ENCODE results near the gene DMBX1.

The DMBX1 gene

DNA sequence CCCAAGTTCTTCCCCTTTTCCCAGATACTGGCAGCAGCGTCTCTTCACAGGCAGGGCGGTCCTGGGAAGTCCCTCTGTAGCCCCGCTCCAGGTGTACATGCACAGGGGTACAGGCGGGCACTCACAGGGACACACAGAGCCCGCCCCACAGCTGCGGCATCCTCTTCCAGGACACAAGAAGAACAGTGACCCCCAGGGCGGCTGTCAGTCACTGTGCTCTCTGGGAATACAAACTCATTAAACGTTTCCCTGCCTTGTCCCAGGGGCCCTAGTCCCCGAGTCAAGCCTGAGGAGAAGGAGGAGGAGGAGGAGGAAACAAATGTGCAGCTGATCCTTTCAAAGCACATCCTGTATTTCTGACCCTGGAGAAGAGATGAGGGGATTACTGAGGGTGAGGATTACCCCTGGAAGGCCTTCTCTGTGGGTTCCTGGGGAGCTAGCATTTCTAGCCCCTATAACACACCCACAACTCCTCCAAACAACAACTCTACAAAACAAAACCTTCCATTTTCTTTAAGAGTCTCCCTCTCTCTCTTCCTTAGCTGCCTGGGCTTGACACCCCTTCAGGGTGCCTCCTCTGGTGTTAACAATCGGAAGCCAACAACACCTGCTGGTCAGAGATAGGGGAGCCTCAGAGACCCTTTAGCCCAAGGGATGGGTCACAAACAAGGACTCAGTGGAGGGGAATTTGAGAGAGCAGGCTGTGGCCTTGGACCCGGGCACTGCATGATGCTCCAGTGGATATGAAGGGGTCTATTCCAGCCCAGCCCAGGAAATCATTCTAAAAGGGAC, 28.4 kb upstream of the DMBX1 start:
- no peak for DNase-seq

DNA sequence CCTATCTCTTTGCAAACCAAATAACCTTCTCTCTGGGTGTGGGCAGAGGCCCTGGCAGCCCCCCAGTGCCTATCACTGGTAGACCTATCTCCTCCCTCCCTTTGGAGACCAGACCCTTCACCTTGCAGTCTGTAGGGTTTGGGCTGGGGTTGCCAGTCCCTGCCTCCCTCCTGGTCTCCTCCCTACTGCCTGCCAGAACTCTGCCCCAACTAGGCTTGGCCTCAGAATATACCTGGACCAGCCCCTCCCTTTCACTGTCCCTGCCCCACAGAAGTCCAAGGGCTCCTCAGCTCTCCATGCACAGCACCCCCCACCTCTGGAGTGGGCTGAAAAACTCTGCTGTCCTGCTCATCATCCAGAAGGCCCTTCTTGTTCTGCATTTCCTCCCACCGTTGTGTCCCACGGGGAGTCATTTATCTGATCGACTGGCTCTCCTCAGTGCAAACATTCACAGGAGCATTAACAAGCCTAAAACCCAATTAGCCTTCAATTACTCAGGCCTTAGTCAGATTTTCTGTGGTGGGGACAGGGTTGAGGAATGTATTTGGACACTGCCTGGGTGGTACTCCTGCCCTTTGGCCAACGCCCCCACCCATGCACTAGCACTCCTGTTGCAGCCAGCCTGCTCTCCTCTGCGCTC, 27.7 kb upstream of the DMBX1 start:
- DNase-seq: no peak

DNA sequence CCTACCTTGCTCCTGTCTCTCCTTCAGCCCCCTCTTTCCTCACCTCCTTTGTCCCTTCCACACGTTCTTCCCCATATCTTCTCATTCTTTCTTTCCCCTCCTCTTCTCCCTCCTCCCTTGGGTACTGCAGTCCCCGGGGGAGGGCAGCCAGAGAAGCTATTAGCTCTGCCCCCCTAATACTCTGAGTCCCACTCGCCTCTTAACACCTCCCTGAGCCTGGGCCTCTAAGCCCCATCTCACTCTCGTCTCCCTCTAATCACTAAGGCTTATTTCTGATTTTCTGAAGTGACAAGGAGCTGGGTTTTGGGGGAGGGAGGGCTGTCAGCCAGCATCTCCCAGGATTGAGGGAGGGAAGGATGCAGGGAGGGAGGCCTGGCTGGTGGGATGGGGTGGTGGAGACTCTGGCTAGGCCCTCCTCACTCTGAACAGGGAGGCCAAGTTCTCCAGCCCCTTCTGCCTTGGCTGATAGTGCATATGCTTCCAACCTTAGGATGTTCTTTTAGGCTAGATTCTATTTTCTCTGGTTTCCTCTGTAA, 25.6 kb upstream of the DMBX1 start:
- no peak for DNase-seq

DNA sequence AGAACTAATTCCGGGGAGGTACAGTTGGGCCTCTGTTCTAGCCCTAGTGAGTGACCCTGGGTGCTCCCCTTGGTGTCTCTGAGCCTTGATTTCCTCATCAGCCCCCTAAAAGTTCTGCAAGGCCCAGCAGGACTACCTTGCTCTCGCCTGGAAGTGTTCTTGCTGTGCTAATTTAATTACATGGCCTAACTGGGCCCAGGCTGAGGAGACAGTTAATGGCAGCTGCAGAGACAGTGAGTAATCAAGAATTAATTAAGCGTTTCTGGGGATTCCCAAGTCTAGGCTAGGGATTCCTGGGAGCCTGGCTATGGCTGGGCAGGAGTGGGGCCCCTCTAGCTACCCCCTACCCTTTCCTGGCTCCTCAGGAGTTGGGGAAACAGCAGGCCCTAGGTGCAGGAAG, 24.7 kb upstream of the DMBX1 start:
- DNase-seq: no peak

DNA sequence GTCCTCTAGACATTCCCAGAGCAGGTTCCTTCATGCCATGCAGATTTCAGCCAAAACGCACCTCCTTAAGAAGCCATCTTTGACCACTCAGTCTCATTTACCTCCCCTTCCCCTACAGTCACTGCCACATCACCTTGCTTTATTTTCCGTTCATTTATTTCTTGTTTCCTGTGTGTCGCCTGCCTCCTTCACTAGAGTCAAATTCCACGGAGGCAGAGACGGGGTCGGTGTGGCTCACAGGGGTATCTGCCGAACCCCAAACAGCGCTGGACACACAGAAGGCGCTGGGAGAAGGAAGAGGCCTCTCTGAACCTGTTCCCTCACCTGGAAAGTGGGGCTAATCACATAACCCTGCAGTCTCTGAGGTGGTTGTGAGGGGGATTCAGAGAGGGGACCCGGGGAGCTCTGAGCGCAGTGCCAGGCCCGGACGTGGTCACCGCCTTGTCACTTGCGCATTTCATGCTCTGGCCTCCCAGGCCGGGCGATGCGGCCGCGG, 23.6 kb upstream of the DMBX1 start:
- DNase-seq: no peak

DNA sequence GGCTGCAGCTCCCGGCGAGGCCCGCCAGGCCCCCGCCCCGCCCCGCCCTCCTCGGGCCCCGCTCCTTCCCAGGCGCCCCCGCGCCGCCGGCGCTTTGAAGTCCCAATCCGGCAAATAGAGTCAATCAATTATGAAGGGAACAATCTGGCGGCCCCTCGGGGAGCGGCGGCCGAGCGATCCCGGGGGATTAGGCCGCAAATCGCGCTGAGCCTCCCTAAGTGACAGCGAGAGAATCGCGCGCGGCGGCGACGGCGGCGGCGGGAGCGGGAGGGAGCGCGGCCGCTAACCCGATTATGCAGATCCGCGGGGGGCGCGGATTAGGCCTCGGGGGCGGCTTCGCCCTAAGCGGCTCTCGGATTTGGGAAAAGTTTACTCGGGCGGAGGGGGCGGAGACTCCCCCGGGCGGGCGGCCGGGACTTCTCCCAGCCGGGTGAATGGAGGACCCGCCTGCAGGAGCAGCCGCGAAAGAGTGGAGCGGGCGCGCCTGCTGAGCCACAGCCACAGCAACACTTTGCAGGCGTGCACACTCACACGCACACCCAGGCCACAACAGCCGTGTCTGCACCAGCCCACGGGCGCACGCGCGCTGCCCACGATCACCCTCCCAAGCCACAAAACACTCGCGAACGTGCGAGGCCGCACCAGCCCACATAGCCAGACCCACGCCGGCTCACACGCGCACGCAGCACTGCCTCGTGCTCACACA, 23.0 kb upstream of the DMBX1 start:
- DNase-seq: no peak

DNA sequence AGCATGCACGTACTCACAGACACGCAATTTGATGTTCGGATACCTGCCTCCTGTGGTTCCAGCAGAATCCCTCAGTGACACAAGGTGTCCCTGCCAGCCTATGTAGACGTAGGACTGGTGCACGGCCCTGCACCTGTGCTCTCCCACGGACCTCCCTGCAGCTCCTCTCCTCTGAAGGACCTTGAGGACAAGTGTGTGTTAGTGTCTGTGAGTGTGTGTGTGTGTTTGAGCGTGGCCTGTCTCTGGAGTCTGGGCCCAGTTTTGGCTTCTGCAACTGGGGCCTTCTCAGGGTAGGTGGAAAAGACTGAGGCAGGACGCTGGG, 22.5 kb upstream of the DMBX1 start:
- DNase-seq: no peak

DNA sequence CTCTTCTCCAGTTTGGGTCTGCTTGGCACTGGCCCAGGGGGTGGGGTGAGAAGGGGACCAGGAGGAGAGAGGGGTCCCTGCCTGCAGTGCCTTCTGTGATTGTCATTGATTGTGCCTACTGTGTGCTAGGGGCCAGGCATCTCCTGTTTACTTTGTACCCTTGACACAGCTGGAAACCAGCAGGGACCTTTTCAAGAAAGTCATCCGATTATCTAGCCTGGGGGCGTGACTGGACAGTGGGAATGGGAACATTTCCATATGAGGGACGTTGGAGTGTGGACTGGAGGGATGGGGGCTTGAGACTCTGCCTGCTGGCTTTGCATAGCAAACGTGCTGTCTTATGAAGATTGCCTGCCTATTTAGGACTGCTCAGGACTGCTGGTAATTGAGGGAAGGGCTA, 19.8 kb upstream of the DMBX1 start:
- DNase-seq: no peak

DNA sequence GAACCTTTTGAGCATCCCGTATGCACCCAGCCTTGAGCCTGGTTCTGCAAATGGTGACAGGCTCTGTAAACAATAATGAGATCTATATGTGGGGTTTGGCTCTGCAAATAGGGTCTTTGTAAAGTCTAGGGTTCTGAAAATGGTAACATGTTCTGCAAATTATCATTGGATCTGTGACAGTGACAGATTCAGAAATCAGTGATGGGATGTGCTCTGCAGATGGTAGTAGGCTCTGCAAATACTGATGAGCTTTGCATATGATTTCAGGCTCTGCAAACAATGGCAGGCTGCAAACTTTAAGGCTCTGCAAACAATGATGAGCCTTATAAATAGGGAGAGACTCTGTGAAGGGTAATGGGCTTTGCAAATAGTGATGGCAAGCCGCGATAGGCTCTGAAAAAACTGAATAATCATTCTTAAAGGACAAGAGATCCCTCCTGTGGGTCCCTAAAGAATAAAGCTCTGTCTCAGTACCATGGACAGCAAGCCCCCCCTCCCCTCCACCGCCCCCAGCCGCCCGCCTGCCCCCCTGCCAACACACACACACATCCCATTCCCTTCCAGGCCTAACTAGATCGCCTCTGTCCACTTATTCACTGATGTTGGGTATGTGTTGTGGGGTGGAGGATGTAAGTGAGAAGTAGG, 17.7 kb upstream of the DMBX1 start:
- DNase-seq: no peak

DNA sequence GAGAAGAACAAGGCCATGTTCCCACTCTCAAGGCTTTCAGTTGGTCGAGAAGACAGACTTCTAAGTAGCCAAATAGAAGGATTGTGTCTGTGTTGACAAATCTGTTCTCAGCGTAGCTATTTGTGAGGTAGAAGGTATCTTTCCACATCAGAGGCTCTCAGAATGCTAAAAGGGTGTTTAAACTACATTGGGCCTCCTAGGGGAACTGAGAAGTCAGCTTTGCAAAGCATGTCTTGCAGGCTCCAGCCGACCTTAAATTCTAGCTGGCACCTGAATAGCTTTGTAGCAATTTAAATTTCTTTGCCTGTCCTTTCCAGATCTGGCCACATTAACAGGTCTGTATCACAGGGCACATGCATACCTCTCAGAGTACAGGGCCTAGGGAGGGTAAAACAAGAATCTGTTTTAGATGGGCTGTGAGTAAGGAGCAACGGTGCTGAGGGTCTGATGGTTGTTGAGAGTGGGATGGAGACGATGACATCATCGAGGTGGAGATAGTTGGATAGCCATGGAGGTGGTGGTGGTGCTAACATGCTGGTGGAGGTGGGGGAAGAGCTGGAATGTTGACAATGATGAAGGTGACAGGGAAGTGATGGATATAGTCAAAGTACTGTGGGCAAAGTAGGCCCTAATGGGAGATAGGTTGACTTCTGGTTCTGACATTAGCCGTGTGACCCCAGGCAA, 17.0 kb upstream of the DMBX1 start:
- DNase-seq: no peak

DNA sequence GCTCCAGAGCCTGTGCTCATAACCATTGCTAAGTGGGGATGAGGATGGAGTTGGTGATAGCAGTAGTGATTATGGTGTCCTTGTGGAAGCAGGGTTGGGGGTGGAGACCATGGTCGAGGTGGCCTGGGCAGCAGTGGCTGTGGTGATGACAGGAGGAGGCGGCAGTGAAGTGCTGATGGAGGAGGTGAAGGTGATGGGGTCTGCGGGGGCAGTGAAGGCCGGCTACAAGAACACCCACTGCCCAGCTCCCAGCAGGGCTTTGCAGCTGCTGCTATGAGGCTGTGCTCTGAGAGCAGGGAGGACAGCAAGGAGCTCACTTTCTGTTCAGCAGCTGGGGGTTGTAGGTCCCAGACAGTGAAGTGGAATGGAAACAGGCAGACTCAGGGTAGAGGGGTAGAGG, 15.6 kb upstream of the DMBX1 start:
- DNase-seq: no peak

DNA sequence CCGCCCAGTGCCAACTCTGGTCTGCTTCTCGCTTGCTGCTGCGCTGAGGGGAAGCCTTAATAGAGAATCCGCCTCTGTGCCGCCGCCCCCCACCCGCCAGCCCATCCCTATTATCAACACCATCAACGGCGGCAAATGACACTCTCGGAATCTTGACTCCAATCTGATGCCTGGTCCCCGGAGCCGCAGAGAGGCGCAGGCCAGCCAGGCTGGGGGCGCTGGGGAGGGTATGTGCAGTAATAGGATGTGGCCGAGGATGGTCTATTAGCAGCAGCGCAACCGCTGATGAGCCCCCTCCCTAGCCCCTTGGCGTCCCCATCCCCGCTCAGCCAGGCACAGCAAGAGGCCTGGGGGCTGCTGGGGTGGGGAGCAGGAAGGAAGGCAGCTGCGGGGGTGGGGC, 15.1 kb upstream of the DMBX1 start:
- no peak for DNase-seq

DNA sequence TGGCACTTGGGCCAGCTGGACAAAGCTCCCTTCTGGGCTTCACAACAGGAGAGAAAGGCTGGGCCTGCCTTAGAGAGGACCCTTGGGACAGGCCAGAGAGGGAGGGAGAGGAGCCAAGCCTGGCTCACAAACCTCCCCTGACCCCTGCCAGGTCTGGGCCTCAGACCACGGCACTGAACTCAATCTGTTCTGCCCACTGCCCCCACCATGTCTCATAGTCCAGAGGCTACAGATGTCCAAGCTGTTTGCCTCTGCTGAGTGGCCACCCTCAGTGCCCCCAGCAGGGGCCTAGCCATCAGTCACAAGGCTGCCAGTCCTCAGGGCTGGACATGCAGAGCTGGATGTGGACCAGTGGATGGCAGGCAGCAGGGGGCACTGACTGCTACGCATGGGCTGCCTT, 13.0 kb upstream of the DMBX1 start:
- no peak for DNase-seq

DNA sequence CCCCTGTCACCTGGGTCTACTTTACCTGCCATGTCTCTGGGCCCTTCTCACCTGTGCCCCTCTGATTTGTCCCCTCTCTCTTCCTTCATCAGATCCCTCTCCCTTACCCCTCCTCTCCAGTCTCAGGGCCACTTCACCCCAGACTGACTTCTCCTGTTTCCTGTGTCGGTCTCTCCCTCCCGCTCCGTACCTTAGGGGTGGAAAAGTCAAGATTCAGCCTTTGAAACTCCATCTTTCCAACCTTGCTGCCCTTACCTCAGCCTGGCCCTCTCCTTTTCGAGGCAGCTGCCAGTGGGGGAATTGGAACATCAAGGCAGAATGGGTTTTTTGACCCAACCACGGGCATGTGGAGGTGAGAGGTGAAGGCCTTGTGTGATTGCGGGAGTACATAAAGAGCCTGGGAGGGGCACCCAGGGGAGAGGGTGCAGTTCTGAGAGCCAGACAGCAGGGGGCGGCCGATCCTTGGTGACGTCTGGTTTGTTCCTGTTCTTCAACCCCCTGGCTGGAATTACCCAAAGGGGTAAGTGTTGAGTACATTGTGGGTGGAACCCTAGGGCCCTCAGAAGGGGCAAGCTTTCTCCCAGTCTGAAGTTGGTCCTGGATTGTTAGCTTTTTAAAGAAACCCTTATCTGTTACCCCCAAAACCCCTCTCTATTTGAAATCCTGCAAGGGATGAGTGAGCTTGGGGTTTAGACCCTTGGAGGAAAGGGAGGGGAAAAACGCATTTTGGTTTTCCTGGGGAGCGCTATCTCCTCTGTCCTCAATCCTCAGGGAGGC, 12.3 kb upstream of the DMBX1 start:
- peak; percentile 30 for DNase-seq

DNA sequence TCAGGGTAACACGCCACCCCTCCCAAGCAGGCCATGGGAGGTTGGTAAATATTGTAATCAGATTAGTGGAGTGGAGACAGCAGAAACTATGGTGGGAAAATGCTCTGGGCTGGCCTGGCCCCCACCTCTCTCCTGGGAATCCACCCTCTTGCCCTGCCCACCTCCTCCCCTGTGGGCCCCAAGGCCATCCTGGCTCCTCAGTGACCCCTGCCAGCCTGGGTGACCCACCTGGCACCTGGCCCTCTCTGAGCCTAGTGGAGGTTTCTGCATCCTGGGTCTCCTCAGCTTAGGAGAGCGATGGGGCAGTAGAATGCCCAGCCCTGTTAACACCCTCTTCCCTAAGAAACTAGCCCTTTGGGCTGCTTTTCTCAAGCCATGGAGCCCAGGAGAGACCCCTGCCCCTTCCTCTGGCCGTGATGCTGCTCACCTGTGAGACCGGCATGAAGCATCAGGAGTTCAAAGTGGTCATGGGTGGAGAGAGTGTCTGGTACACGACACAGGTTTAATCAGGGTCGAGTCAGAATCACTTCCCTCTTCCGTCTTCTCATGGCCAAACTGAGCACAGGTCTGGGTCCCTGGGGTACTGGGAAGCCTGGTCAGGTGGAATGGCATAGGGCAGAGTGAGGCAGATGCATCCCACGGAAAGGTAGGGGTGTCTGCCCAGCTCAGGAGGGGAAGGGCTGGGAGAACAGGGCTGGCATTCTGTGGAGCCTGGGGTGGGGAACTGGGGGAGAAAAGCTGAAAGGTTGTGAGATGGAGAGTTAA, 10.7 kb upstream of the DMBX1 start:
- no peak for DNase-seq

DNA sequence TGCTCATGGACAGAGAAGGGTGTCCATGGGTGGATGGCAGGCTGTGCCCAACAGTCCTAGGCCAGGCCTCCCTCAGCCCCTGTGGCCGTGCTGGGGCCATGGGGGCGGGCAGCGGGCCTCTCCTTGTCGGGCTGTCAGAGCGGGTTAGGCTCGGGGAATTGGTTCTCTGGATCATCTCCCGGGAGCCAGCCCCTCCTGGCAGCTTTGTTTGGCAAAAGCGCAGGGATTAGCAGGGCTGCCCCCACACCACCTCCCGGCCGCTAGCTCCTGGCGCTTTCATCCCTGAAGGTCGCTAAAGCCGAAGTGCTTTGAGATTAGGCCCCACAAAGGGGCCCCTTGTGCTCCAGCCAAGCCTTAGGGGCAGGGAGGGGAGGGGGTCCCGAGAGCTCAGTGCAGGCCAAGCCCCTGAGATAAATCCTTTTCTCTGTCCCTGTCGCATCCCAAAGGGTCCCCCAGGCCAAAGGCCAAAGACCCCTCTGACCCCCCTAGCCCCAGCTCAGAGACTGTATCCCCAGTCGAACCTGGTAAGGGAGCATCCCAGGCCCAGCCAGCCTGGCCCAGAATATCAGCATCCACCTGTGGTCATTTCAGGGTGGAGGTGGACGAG, 9.8 kb upstream of the DMBX1 start:
- DNase-seq: no peak

DNA sequence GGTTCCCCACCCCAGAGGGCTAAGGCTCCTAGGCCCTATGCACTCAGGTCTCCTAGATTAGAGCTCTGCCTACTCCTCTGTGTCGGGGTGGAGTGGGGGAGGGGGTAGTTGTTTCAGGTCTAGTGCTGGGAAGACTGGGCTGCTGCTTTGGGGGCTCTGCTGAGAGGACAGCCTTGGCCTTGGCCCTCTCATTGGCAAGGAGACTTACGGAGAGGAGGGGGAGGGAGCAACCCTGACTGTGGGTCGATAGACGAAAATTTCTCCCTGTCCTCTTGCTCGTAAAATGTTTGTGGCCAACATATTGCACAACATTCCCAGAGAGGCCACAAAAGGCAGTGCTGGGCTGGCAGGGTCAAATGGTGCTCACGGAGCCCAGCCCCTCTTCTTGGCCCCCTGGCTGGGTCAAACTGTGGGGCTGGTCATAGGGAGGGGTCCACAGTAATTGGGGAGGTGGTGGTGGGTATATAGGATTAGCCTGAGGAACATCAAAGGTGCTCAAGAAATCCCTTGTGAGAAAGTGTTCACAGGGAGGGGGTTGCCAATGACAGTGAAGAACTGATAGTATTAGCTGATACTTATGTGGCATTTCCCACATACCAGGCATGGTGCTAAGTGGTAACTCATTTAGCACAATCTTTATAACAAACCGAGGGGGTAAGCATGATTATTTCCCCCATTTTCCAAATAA, 8.5 kb upstream of the DMBX1 start:
- no peak for DNase-seq

DNA sequence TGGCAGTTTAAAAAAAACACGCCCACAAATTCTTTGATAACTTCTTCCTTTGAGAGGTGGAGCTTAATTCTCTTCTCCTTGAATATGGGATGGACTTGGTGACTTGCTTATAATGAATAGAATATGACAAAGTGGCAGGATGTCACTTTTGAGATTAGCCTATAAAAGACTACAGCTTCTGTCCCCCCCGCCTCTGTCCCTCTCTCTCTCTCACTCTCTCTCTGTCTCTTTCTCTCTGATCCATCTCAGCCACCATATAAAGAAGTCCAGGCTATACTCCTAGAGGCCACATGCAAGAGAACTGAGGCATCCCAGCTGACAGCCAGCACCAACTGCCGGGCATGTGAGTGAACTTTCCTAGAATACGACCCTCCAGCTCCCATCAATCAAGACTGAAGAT, 7.7 kb upstream of the DMBX1 start:
- no peak for DNase-seq

DNA sequence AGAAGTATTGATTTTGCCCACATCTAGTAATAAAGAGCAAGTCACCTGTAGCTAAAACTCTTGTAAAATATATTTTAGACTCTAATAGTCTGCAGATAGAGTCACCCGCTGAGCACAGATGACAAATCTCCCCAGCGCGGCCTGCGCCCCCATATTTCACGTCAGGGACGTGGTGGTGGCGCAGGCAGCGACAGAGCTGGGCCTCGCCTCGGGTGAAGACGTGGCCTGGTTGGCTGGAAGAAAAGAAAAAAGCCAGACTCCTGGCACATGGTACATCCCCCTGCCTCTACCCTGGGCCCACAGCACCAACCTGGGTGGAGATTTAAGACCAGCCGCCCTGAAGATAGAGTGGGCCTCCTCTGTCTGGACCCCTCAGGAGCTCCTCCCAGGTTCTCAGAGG, 6.0 kb upstream of the DMBX1 start:
- DNase-seq: no peak
